HEK293 (cell line): ENCODE data around the gene UBTD1.

Source experiments
- KLF7 ChIP-seq: fragments of 450-650 bp; formaldehyde crosslinking; IDR thresholded peaks from 2 replicates; pipeline ENCODE4 v1.5.1; 2016; ENCODE audit warnings: missing biosample characterization, missing genetic modification characterization, borderline replicate concordance
- PRDM1 ChIP-seq: fragments of 450-650 bp; formaldehyde crosslinking; IDR thresholded peaks from 2 replicates; pipeline ENCODE4; 2016; ENCODE audit warnings: missing biosample characterization, missing genetic modification characterization
- RBAK ChIP-seq: fragments of 450-650 bp; formaldehyde crosslinking; IDR thresholded peaks from 2 replicates; pipeline ENCODE4 v1.5.1; 2016; ENCODE audit warnings: missing biosample characterization, missing genetic modification characterization
- REPIN1 ChIP-seq: fragments of 450-650 bp; formaldehyde crosslinking; IDR thresholded peaks from 2 replicates; pipeline ENCODE4 v1.5.1; 2017; ENCODE audit warnings: missing biosample characterization, missing genetic modification characterization, low read depth
- ZNF140 ChIP-seq: fragments of 450-650 bp; formaldehyde crosslinking; IDR thresholded peaks from 2 replicates; pipeline ENCODE4 v1.5.1; 2016; ENCODE audit warnings: missing biosample characterization, missing genetic modification characterization
- ZNF350 ChIP-seq: fragments of 450-650 bp; formaldehyde crosslinking; IDR thresholded peaks from 2 replicates; pipeline ENCODE4 v1.5.0; 2017; ENCODE audit warnings: missing biosample characterization, mild to moderate bottlenecking, missing genetic modification characterization
- ZNF354C ChIP-seq: fragments of 450-650 bp; formaldehyde crosslinking; IDR thresholded peaks from 2 replicates; pipeline ENCODE4 v1.5.1; 2016; ENCODE audit warnings: missing biosample characterization, missing genetic modification characterization, low read depth, borderline replicate concordance
- TF ChIP-seq, protein P1 (sequence below): fragments of 450-650 bp; formaldehyde crosslinking; conservative IDR thresholded peaks from 2 replicates; pipeline ENCODE4 v1.5.1; 2016; ENCODE audit warnings: low read depth, missing biosample characterization, missing genetic modification characterization

DNA sequence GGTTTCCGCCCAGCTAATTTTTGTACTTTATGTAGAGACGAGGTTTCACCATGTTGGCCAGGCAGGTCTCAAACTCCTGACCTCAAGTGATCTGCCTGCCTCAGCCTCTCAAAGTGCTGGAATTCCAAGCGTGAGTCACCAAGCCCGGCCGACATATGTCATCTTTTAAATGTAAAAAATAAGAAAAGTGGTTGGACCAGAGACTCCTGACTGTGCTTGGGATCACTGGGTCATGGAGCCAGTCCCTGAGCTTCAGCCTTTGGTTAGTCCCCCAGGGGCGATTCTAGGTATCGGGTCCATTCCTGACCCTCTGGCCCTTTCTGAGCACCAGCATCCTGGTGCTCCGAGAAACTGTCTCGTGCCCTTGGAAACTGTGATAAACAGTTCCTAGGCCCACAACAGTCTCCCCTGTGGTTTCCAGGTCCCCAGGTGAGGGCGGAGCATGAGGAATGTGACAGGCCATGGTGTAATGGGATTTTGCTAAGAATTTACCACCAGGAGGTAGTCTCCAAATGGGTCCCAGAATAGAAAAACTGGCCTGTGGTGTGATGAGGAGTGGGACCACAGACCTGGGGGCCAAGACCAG lies 32.8 kb downstream of the UBTD1 start:
- TF ChIP-seq ZNF350 (no peak), REPIN1 (no peak), ZNF354C (tag by site-specific recombination) (no peak), PRDM1 (tag by site-specific recombination) (no peak), KLF7 (tag by site-specific recombination) (no peak), RBAK (tag by site-specific recombination) (no peak), ZNF140 (tag by site-specific recombination) (no peak)
- TF ChIP-seq, protein P1, sequence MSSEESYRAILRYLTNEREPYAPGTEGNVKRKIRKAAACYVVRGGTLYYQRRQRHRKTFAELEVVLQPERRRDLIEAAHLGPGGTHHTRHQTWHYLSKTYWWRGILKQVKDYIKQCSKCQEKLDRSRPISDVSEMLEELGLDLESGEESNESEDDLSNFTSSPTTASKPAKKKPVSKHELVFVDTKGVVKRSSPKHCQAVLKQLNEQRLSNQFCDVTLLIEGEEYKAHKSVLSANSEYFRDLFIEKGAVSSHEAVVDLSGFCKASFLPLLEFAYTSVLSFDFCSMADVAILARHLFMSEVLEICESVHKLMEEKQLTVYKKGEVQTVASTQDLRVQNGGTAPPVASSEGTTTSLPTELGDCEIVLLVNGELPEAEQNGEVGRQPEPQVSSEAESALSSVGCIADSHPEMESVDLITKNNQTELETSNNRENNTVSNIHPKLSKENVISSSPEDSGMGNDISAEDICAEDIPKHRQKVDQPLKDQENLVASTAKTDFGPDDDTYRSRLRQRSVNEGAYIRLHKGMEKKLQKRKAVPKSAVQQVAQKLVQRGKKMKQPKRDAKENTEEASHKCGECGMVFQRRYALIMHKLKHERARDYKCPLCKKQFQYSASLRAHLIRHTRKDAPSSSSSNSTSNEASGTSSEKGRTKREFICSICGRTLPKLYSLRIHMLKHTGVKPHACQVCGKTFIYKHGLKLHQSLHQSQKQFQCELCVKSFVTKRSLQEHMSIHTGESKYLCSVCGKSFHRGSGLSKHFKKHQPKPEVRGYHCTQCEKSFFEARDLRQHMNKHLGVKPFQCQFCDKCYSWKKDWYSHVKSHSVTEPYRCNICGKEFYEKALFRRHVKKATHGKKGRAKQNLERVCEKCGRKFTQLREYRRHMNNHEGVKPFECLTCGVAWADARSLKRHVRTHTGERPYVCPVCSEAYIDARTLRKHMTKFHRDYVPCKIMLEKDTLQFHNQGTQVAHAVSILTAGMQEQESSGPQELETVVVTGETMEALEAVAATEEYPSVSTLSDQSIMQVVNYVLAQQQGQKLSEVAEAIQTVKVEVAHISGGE (tag by site-specific recombination): no peak
